Activated CD8-positive, alpha-beta memory T cell treated with anti-CD3 and anti-CD28 coated beads for 36 hours (primary cell): ENCODE data around the gene LILRB2. TPM values are rescaled to one million over a fixed set of nuclear protein-coding genes. Genes with fewer than 3 reads are reported as not detected.
"Not testable (repeated sequence)": the region's sequence is repeated elsewhere in the genome, so short reads cannot be mapped to it uniquely, and the experiment has no call there.

Experiments used
- CTCF ChIA-PET: fragments of 350-600 bp; sonication (Branson Sonifier 250); formaldehyde crosslinking; loops from one replicate; lab custom pipeline; 2021; ENCODE audit warnings: antibody characterized with exemption; lab: Charles Lee
- POLR2A ChIA-PET: fragments of 350-600 bp; sonication (Branson Sonifier 250); formaldehyde crosslinking; loops from one replicate; lab custom pipeline; 2021; ENCODE audit warnings: antibody characterized with exemption; lab: Charles Lee
- total RNA-seq, 2 experiments: library from RNA; stranded (reverse); gene quantifications; one replicate each; pipeline ENCODE4 v1.2.3, GENCODE V29; 2021

LILRB2 gene
- total RNA-seq, 2 experiments from 2014 or later: not detected

GRCh38 chr19:54252845-54253244 is 28.1 kb downstream of the LILRB2 start:
- POLR2A ChIA-PET: no interaction called here
- CTCF ChIA-PET: interaction anchor here (0.9 kb wide), 1 partner anchor 13 kb away, joined by 3 read pairs; no protein-coding TSS in a partner anchor

- ChIA-PET CTCF (interaction anchor here (0.9 kb wide), 1 partner anchor 14 kb away, joined by 3 read pairs; no protein-coding TSS in a partner anchor), POLR2A (no interaction called here)
Measured at GRCh38 chr19:54252243-54252642, 28.7 kb downstream of the LILRB2 start.

- ChIA-PET CTCF (interaction anchor here (0.6 to 1.8 kb wide), 2 partner anchors 16 to 84 kb away, joined by 3 read pairs; no protein-coding TSS in a partner anchor), POLR2A (no interaction called here)
Measured at GRCh38 chr19:54248016-54248601, 32.8 kb downstream of the LILRB2 start.

GRCh38 chr19:54247106-54247930 is 33.6 kb downstream of the LILRB2 start:
- ChIA-PET CTCF (interaction anchor here (1.8 kb wide), 1 partner anchor 15 kb away, joined by 3 read pairs; no protein-coding TSS in a partner anchor), POLR2A (no interaction called here)

- ChIA-PET POLR2A (no interaction called here), CTCF (interaction anchor here (0.7 kb wide), 1 partner anchor 473 kb away, joined by 3 read pairs; no protein-coding TSS in a partner anchor)
Measured at GRCh38 chr19:54245936-54246335, 35.0 kb downstream of the LILRB2 start.

- CTCF ChIA-PET, POLR2A ChIA-PET: not testable (repeated sequence)
Measured at GRCh38 chr19:54243809-54244208, 37.1 kb downstream of the LILRB2 start.

GRCh38 chr19:54242646-54243045 is 38.3 kb downstream of the LILRB2 start, which contains the start of gene LILRA6:
LILRA6 (minus strand) TSS chr19:54242790.
- POLR2A ChIA-PET, CTCF ChIA-PET: not testable (repeated sequence)

GRCh38 chr19:54242234-54242633 is 38.7 kb downstream of the LILRB2 start:
- CTCF ChIA-PET: not testable (repeated sequence)

GRCh38 chr19:54240372-54241336 is 40.3 kb downstream of the LILRB2 start:
- POLR2A ChIA-PET, CTCF ChIA-PET: not testable (repeated sequence)

More at GRCh38 chr19:54242234-54242633, 38.7 kb downstream of the LILRB2 start:
- POLR2A ChIA-PET: not testable (repeated sequence)

GRCh38 chr19:54239491-54240371 is 41.2 kb downstream of the LILRB2 start:
- CTCF ChIA-PET, POLR2A ChIA-PET: not testable (repeated sequence)

GRCh38 chr19:54233941-54234340 is 47.0 kb downstream of the LILRB2 start:
- CTCF ChIA-PET: interaction anchor here (1.4 kb wide), 1 partner anchor 32 kb away, joined by 4 read pairs; no protein-coding TSS in a partner anchor
- POLR2A ChIA-PET: no interaction called here

- ChIA-PET POLR2A (no interaction called here), CTCF (interaction anchor here (0.7 kb wide), 1 partner anchor 60 kb away, joined by 3 read pairs; no protein-coding TSS in a partner anchor)
Measured at GRCh38 chr19:54231077-54231931, 49.6 kb downstream of the LILRB2 start.

GRCh38 chr19:54230031-54230430 is 50.9 kb downstream of the LILRB2 start:
- ChIA-PET CTCF (interaction anchor here (0.6 kb wide), 1 partner anchor 71 kb away, joined by 4 read pairs; no protein-coding TSS in a partner anchor), POLR2A (no interaction called here)

GRCh38 chr19:54229146-54229545 is 51.8 kb downstream of the LILRB2 start:
- CTCF ChIA-PET: interaction anchor here (0.6 kb wide), 1 partner anchor 70 kb away, joined by 4 read pairs; no protein-coding TSS in a partner anchor
- POLR2A ChIA-PET: no interaction called here

GRCh38 chr19:54224619-54225018 is 56.3 kb downstream of the LILRB2 start:
- POLR2A ChIA-PET, CTCF ChIA-PET: not testable (repeated sequence)

- POLR2A ChIA-PET: interaction anchor here (0.6 kb wide), 1 partner anchor 32 kb away, joined by 3 read pairs; no protein-coding TSS in a partner anchor
- CTCF ChIA-PET: not testable (repeated sequence)
Measured at GRCh38 chr19:54223937-54224281, 57.0 kb downstream of the LILRB2 start.
